CD14-positive monocyte (primary cell): ENCODE measurements around the gene FBXL20. TPM values are rescaled to one million over a fixed set of nuclear protein-coding genes. Genes with fewer than 3 reads are reported as not detected.

Source experiments
- DNase-seq, 3 donors: peaks; one replicate each; pipeline ENCODE4 v3.0.0-alpha.2; 2011 to 2022
- H2AFZ ChIP-seq: 2 replicates; pipeline ENCODE4 v1.6.0; 2012; ENCODE audit warnings: mild to moderate bottlenecking, low read depth, low read length, inconsistent platforms; ENCODE audit not compliant: insufficient read depth, poor library complexity, severe bottlenecking
- H3K27ac ChIP-seq, 2 donors: 1 replicate in 1 of 2; 2 replicates in 1 of 2; pipeline ENCODE4 v1.5.1; 2012 to 2013; ENCODE audit warnings: low read length in 2 of 2, control low read depth in 1 of 2, inconsistent platforms in 1 of 2, low read depth in 1 of 2, mild to moderate bottlenecking in 1 of 2
- H3K27me3 ChIP-seq, 2 donors: one replicate each; pipeline versions ENCODE4 v1.6.0 to v1.6.1; 2011 to 2013; ENCODE audit warnings: low read length in 2 of 2; ENCODE audit not compliant: control insufficient read depth in 2 of 2, insufficient read depth in 2 of 2
- H3K36me3 ChIP-seq, 2 donors: replicated peaks in 1 of 2; 1 replicate in 1 of 2; 2 replicates in 1 of 2; pipeline versions ENCODE4 v1.5.1 to v1.6.1; 2012 to 2013; ENCODE audit warnings: low read length in 2 of 2, control low read depth in 1 of 2, inconsistent platforms in 1 of 2, mild to moderate bottlenecking in 1 of 2; ENCODE audit not compliant: insufficient read depth in 2 of 2, control insufficient read depth in 1 of 2
- H3K4me1 ChIP-seq, 2 donors: 1 replicate in 1 of 2; 2 replicates in 1 of 2; pipeline versions ENCODE4 v1.5.1 to v1.6.1; 2012 to 2013; ENCODE audit warnings: low read length in 2 of 2, control low read depth in 1 of 2, inconsistent platforms in 1 of 2, mild to moderate bottlenecking in 1 of 2, moderate library complexity in 1 of 2; ENCODE audit not compliant: insufficient read depth in 2 of 2, control insufficient read depth in 1 of 2
- H3K4me2 ChIP-seq: replicated peaks from 2 replicates; pipeline ENCODE3; 2012; ENCODE audit warnings: low read length, moderate library complexity, mild to moderate bottlenecking; ENCODE audit not compliant: poor library complexity, severe bottlenecking; ENCODE audit errors: extremely low read depth
- H3K4me3 ChIP-seq, 3 experiments: fragments of 200-600 bp in 1 of 3; sonication (generic) in 1 of 3; replicated peaks in 1 of 3; 1 replicate in 2 of 3; 2 replicates in 1 of 3; pipeline ENCODE4 v1.5.1; 2011 to 2013; ENCODE audit warnings: low read length in 3 of 3, mild to moderate bottlenecking in 3 of 3, control low read depth in 2 of 3, low read depth in 2 of 3, inconsistent platforms in 1 of 3, moderate library complexity in 1 of 3
- H3K79me2 ChIP-seq: 2 replicates; pipeline ENCODE4 v1.6.0; 2012; ENCODE audit warnings: mild to moderate bottlenecking, control low read depth, inconsistent platforms, low read length, moderate library complexity; ENCODE audit not compliant: insufficient read depth
- H3K9ac ChIP-seq: 2 replicates; pipeline ENCODE4 v1.6.0; 2017; ENCODE audit warnings: low read length, mild to moderate bottlenecking; ENCODE audit not compliant: insufficient read depth, poor library complexity, severe bottlenecking
- H3K9me3 ChIP-seq, 2 donors: replicated peaks in 1 of 2; 1 replicate in 1 of 2; 2 replicates in 1 of 2; pipeline versions ENCODE4 v1.5.1 to v1.6.1; 2012 to 2013; ENCODE audit warnings: low read length in 2 of 2, control low read depth in 1 of 2; ENCODE audit not compliant: control insufficient read depth in 1 of 2, insufficient read depth in 1 of 2
- H4K20me1 ChIP-seq: 2 replicates; pipeline ENCODE4 v1.6.0; 2012; ENCODE audit warnings: mild to moderate bottlenecking, low read length, control low read depth, moderate library complexity; ENCODE audit not compliant: insufficient read depth
- H3K27ac Mint-ChIP-seq, 7 donors: one replicate each; pipeline ENCODE4 v1.8.0; 2020; ENCODE audit warnings: mild to moderate bottlenecking in 7 of 7, mixed read lengths in 7 of 7, moderate library complexity in 6 of 7, inconsistent platforms in 2 of 7
- H3K27me3 Mint-ChIP-seq, 3 donors: one replicate each; pipeline ENCODE4 v1.8.0; 2021 to 2022; ENCODE audit warnings: low read depth in 3 of 3, mild to moderate bottlenecking in 3 of 3, mixed read lengths in 3 of 3, moderate library complexity in 3 of 3, inconsistent platforms in 1 of 3
- H3K36me3 Mint-ChIP-seq, 2 donors: one replicate each; pipeline ENCODE4 v1.8.0; 2020; ENCODE audit warnings: mixed read lengths in 2 of 2, inconsistent platforms in 1 of 2, mild to moderate bottlenecking in 1 of 2
- H3K4me1 Mint-ChIP-seq: one replicate; pipeline ENCODE4 v1.8.0; 2020; ENCODE audit warnings: mild to moderate bottlenecking, mixed read lengths
- H3K4me3 Mint-ChIP-seq, 2 donors: one replicate each; pipeline ENCODE4 v1.8.0; 2020; ENCODE audit warnings: mild to moderate bottlenecking in 2 of 2, mixed read lengths in 2 of 2, moderate library complexity in 1 of 2
- H3K9me3 Mint-ChIP-seq, 7 donors: one replicate each; pipeline ENCODE4 v1.8.0; 2020 to 2022; ENCODE audit warnings: mixed read lengths in 7 of 7, mild to moderate bottlenecking in 6 of 7, moderate library complexity in 6 of 7, inconsistent platforms in 2 of 7
- WGBS: methylation state at CpG from one replicate; pipeline ENCODE4 v1.1.5; 2013; ENCODE audit warnings: missing lambda C conversion rate; ENCODE audit not compliant: insufficient coverage; 5-methylcytosine and 5-hydroxymethylcytosine counted together
- intact Hi-C, 2 donors: fragments of 100-400 bp; cut with micrococcal nuclease; formaldehyde crosslinking; loops; one replicate each; pipeline versions ENCODE4 v1.15.0 to v1.15.1; 2023
- polyA plus RNA-seq, 3 donors: library from polyadenylated mRNA; depleted of rRNA in 1 of 3; unstranded in 2 of 3; stranded (reverse) in 1 of 3; fragments of 300-500 nt in 2 of 3; fragments of >200 nt in 1 of 3; fragmentation: Illumina TruSeq in 2 of 3; gene quantifications; 1 replicate in 2 of 3; 2 replicates in 1 of 3; pipeline ENCODE4 v1.2.3, GENCODE V29; 2012 to 2021
- TF ChIP-seq, protein P1 (sequence below): fragments of 200-600 bp; IDR thresholded peaks from one replicate; pipeline ENCODE4 v1.8.0; 2022; ENCODE audit warnings: antibody characterized with exemption, mild to moderate bottlenecking

The FBXL20 gene
- polyA plus RNA-seq, 3 donors = 4.0 to 7.7 (median 4.7) TPM

DNA sequence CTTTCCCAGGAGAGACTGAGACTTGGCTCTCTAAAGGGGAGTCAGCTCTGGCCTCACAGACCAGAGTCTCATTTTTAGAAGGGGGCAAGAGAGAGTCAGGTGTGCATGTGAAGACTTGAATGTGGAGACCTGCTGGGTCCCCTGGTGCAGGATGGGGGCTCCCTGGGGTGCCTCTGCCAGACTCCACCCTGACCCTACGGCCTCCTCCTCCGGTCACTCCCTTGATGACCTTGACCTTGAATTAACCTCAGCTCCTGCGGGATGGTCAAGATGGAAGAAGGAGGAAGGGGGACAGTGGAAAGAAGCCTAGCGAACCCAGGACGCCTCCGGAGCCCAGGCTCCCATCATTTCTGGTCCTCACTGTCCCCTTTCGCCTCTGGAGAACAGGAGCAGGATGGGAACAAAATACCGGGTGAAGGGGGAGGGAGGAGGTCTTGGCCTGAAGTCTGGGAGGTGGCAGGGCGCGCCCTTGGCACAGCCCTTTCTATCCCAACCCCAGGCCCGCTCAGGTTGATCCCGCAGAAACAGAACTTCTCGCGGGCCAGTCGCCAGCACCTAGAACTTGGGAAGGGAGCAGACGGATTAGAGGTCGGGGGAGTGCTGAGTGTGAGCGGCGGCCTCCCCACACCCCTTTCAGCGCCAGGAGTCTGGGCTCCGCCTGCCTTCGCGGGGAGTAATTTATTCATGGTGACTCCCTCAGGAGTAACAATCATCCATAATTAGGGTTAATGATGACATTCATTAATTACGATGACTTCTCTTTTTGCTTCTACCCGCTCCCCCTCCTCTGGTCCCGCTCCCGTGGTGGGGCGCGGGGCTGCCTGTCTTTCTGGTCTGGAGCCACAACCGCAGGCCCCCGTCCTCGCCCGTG is 177.3 kb downstream of the FBXL20 start:
- H3K27me3 ChIP-seq = peaks cover 21 to 62% of the 10 kb centered on the region in 2 donors
- H3K9me3 ChIP-seq = peaks cover 0 to 6% of the 10 kb centered on the region in 2 donors
- no peaks in the 10 kb centered on the region for H3K36me3 ChIP-seq
- intact Hi-C loops = no loop called here
- no peak overlapping the region for H3K9ac ChIP-seq
- H3K36me3 Mint-ChIP-seq = peaks cover 3% of the 10 kb centered on the region in 2 donors
- DNase-seq = no peak
- no peaks in the 10 kb centered on the region for H3K79me2 ChIP-seq
- peak overlapping the region; percentile 41 for H2AFZ ChIP-seq
- H3K27ac ChIP-seq = no peak overlapping the region
- no peak overlapping the region for H3K27ac Mint-ChIP-seq
- no peak overlapping the region for H3K4me3 ChIP-seq
- H3K4me1 ChIP-seq = peaks cover 10 to 16% of the 10 kb centered on the region in 2 donors
- WGBS = 25% methylated on average over 15 of the region's 33 CpGs
- no peaks in the 10 kb centered on the region for H4K20me1 ChIP-seq
- peaks cover 8% of the 10 kb centered on the region for H3K4me1 Mint-ChIP-seq
- H3K4me3 Mint-ChIP-seq = peak overlapping the region in 1 of 2 donors; percentile 74
- H3K4me2 ChIP-seq = peak overlapping the region; percentile 61
- TF ChIP-seq, protein P1, sequence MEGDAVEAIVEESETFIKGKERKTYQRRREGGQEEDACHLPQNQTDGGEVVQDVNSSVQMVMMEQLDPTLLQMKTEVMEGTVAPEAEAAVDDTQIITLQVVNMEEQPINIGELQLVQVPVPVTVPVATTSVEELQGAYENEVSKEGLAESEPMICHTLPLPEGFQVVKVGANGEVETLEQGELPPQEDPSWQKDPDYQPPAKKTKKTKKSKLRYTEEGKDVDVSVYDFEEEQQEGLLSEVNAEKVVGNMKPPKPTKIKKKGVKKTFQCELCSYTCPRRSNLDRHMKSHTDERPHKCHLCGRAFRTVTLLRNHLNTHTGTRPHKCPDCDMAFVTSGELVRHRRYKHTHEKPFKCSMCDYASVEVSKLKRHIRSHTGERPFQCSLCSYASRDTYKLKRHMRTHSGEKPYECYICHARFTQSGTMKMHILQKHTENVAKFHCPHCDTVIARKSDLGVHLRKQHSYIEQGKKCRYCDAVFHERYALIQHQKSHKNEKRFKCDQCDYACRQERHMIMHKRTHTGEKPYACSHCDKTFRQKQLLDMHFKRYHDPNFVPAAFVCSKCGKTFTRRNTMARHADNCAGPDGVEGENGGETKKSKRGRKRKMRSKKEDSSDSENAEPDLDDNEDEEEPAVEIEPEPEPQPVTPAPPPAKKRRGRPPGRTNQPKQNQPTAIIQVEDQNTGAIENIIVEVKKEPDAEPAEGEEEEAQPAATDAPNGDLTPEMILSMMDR = no peak
- peaks cover 56 to 78% (median 64%) of the 10 kb centered on the region in 3 donors for H3K27me3 Mint-ChIP-seq
- H3K9me3 Mint-ChIP-seq = peaks cover 0 to 23% (median 7%) of the 10 kb centered on the region in 7 donors

DNA sequence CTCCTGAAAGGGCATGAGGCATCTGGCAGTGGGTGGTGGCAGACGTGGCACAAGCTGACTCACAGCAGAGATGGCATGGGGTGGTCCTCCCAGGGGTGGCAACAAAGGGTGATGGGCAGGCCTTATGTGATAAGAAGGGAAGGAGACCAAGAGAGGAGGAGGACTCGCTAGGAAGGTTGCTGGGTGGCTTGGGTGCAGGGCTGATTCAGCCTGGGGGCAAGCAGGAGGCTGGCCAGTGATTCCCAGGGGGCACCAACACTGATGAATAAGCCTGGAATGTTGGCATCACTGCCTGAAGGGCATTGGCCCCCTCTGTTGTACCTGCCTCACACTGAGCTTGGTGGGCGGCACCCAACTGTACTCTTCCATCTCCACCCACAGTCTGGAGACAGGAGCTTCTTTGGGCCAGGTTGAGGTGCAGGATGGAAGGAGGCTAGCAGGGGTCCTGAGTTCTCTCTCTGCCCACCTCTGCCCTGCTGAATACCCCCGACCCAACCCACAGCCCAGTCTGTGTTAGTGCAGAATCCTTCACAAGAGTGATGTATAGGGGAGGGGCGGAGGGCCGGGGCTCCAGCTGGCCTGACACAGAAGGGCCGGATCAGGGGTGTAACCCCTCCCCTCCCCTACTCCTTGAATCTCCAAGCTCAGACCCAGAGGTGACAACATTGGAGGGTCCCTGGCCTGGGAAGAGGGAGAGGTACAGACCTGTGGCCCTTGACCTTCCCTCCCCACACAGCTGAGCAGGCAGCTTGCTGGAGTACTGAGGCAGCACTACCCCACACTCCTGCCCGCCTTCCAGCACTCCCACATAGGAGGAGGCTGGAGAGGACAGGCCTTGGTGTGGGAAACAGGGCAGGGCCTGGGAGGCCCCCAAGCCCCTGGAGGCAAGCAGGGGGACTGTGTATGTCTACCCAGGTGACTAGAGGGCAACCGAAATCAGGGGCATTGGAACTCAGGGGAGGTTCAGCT is 178.3 kb downstream of the FBXL20 start:
- 52% methylated on average over 2 of the region's 9 CpGs for WGBS
- Histone ChIP-seq H3K4me1 (peaks cover 10 to 16% of the 10 kb centered on the region in 2 donors), H2AFZ (no peak overlapping the region), H3K9me3 (peaks cover 0 to 6% of the 10 kb centered on the region in 2 donors), H3K9ac (no peak overlapping the region), H3K27me3 (peaks cover 21 to 72% of the 10 kb centered on the region in 2 donors), H3K36me3 (no peaks in the 10 kb centered on the region), H3K79me2 (no peaks in the 10 kb centered on the region), H3K4me2 (no peak overlapping the region), H3K27ac (no peak overlapping the region), H4K20me1 (no peaks in the 10 kb centered on the region), H3K4me3 (no peak overlapping the region)
- TF ChIP-seq, protein P1 = no peak
- peaks cover 58 to 81% (median 63%) of the 10 kb centered on the region in 3 donors for H3K27me3 Mint-ChIP-seq
- peaks cover 3% of the 10 kb centered on the region in 2 donors for H3K36me3 Mint-ChIP-seq
- peaks cover 0 to 21% (median 7%) of the 10 kb centered on the region in 7 donors for H3K9me3 Mint-ChIP-seq
- H3K4me3 Mint-ChIP-seq = peak overlapping the region in 1 of 2 donors; percentile 74
- H3K4me1 Mint-ChIP-seq = peaks cover 8% of the 10 kb centered on the region
- H3K27ac Mint-ChIP-seq = no peak overlapping the region
- intact Hi-C loops = no loop called here
- DNase-seq = no peak
